GM23338 (cell line): ENCODE results near the gene RBBP8. TPM values are rescaled to one million over a fixed set of nuclear protein-coding genes. Genes with fewer than 3 reads are reported as not detected.

ENCODE experiments used
- ATAC-seq: fragments of 200-7000 bp; cut with Tn5 transposase; 3 replicates; pipeline ENCODE4 v1.9.1; 2020
- DNase-seq: peaks from one replicate; pipeline ENCODE4 v3.0.0-alpha.2; 2015; ENCODE audit warnings: low spot score
- H2AFZ ChIP-seq: fragments of 200-600 bp; sonication (generic); 2 replicates; pipeline ENCODE4 v1.8.0; 2016; ENCODE audit warnings: antibody characterized with exemption, mild to moderate bottlenecking, moderate library complexity
- H3F3A ChIP-seq: fragments of 200-600 bp; sonication (generic); replicated peaks from 2 replicates; pipeline ENCODE4 v1.8.0; 2017; ENCODE audit warnings: antibody characterized with exemption, mixed run types, low read depth
- H3K27ac ChIP-seq: fragments of 200-600 bp; sonication (generic); 2 replicates; pipeline ENCODE4 v1.6.1; 2016; ENCODE audit warnings: low read depth
- H3K27me3 ChIP-seq: fragments of 200-600 bp; sonication (generic); 2 replicates; pipeline ENCODE4 v1.8.0; 2016; ENCODE audit warnings: mild to moderate bottlenecking, mixed run types, moderate library complexity; ENCODE audit not compliant: insufficient read depth
- H3K36me3 ChIP-seq: fragments of 200-600 bp; sonication (generic); 2 replicates; pipeline ENCODE4 v1.8.0; 2016; ENCODE audit warnings: mild to moderate bottlenecking; ENCODE audit not compliant: insufficient read depth
- H3K4me1 ChIP-seq: fragments of 200-600 bp; sonication (generic); 2 replicates; pipeline ENCODE4 v1.8.0; 2016; ENCODE audit warnings: mild to moderate bottlenecking, moderate library complexity; ENCODE audit not compliant: insufficient read depth
- H3K4me2 ChIP-seq: fragments of 200-600 bp; sonication (generic); 2 replicates; pipeline ENCODE4 v1.7.1; 2017; ENCODE audit warnings: mixed run types
- H3K4me3 ChIP-seq: fragments of 200-600 bp; sonication (generic); 2 replicates; pipeline ENCODE4 v1.6.1; 2016; ENCODE audit warnings: mixed run types
- H3K79me2 ChIP-seq: fragments of 200-600 bp; sonication (generic); replicated peaks from 2 replicates; pipeline ENCODE4 v1.8.0; 2017; ENCODE audit warnings: mild to moderate bottlenecking; ENCODE audit not compliant: insufficient read depth
- H3K9me2 ChIP-seq: fragments of 200-600 bp; sonication (generic); 2 replicates; pipeline ENCODE4 v1.8.0; 2017; ENCODE audit not compliant: insufficient read depth
- H4K20me1 ChIP-seq: fragments of 200-600 bp; sonication (generic); replicated peaks from 2 replicates; pipeline ENCODE4 v1.8.0; 2017; ENCODE audit warnings: mild to moderate bottlenecking; ENCODE audit not compliant: insufficient read depth
- H3K27ac Mint-ChIP-seq: 2 replicates; pipeline ENCODE4 v1.8.0; 2020; ENCODE audit warnings: inconsistent platforms, mild to moderate bottlenecking, moderate library complexity, mixed read lengths
- H3K27me3 Mint-ChIP-seq: 3 replicates; pipeline ENCODE4 v1.8.0; 2022; ENCODE audit warnings: low read depth, mild to moderate bottlenecking, moderate library complexity, mixed read lengths, inconsistent platforms; ENCODE audit not compliant: insufficient read depth, poor library complexity
- H3K36me3 Mint-ChIP-seq: 3 replicates; pipeline ENCODE4 v1.8.0; 2021; ENCODE audit warnings: low read depth, mild to moderate bottlenecking, inconsistent platforms, moderate library complexity, mixed read lengths
- H3K4me1 Mint-ChIP-seq: 3 replicates; pipeline ENCODE4 v1.8.0; 2020; ENCODE audit warnings: mild to moderate bottlenecking, inconsistent platforms, mixed read lengths
- H3K4me3 Mint-ChIP-seq: 3 replicates; pipeline ENCODE4 v1.8.0; 2021; ENCODE audit warnings: moderate library complexity, mild to moderate bottlenecking, inconsistent platforms, mixed read lengths
- H3K9me3 Mint-ChIP-seq: 3 replicates; pipeline ENCODE4 v1.8.0; 2020; ENCODE audit warnings: moderate library complexity, mild to moderate bottlenecking, inconsistent platforms, mixed read lengths
- CREB1 ChIP-seq: fragments of 250-450 bp; sonication (Bioruptor Pico); IDR thresholded peaks from 2 replicates; pipeline ENCODE4 v1.5.0; 2020; ENCODE audit warnings: low read depth, mild to moderate bottlenecking, moderate library complexity
- EZH2 ChIP-seq: fragments of 200-600 bp; sonication (generic); IDR thresholded peaks from one replicate; pipeline ENCODE4 v1.8.0; 2017; ENCODE audit warnings: antibody characterized with exemption, mild to moderate bottlenecking, low read depth; ENCODE audit not compliant: unreplicated experiment
- EZH2phosphoT487 ChIP-seq: fragments of 200-600 bp; sonication (generic); IDR thresholded peaks from one replicate; pipeline ENCODE4 v1.8.1; 2018; ENCODE audit warnings: antibody characterized with exemption; ENCODE audit not compliant: unreplicated experiment
- JUNB ChIP-seq: IDR thresholded peaks from one replicate; pipeline ENCODE4 v1.6.1; 2016; ENCODE audit warnings: antibody characterized with exemption; ENCODE audit not compliant: unreplicated experiment
- NANOG ChIP-seq: IDR thresholded peaks from 2 replicates; pipeline ENCODE4 v1.6.1; 2016; ENCODE audit warnings: antibody characterized with exemption, borderline replicate concordance
- POLR2AphosphoS5 ChIP-seq: IDR thresholded peaks from 2 replicates; pipeline ENCODE4 v1.6.1; 2016; ENCODE audit warnings: antibody characterized with exemption, low read depth
- STAT1 ChIP-seq: IDR thresholded peaks from one replicate; pipeline ENCODE4 v1.6.1; 2016; ENCODE audit warnings: antibody characterized with exemption; ENCODE audit not compliant: unreplicated experiment
- ZNF331 ChIP-seq: fragments of 250-450 bp; sonication (Bioruptor Pico); IDR thresholded peaks from 2 replicates; pipeline ENCODE4 v1.5.0; 2020; ENCODE audit warnings: low read depth, mild to moderate bottlenecking, moderate library complexity
- polyA plus RNA-seq: library from polyadenylated mRNA; unstranded; fragments of >200 nt; fragmentation: Nextera tagmentation; extraction: Ambion mirVana; gene quantifications from 2 replicates; pipeline ENCODE4 v1.2.1, GENCODE V29; 2016
- total RNA-seq: library from RNA; depleted of rRNA; stranded (reverse); fragments of >200 nt; shearing (Covaris generic); gene quantifications from 2 replicates; pipeline ENCODE4 v1.2.3, GENCODE V29; 2014
- TF ChIP-seq, protein P1 (sequence below): IDR thresholded peaks from 2 replicates; pipeline ENCODE4 v1.6.1; 2016; ENCODE audit warnings: antibody characterized with exemption
- TF ChIP-seq, protein P2 (sequence below), 2 experiments: fragments of 200-600 bp in 1 of 2; sonication (generic) in 1 of 2; conservative IDR thresholded peaks; 2 replicates each; pipeline versions ENCODE4 v1.5.1 to v1.6.1; 2016 to 2017; ENCODE audit warnings: antibody characterized with exemption in 2 of 2, low read depth in 2 of 2, mild to moderate bottlenecking in 2 of 2, moderate library complexity in 1 of 2
- TF ChIP-seq, protein P3 (sequence below): fragments of 250-450 bp; sonication (Bioruptor Pico); IDR thresholded peaks from 2 replicates; pipeline ENCODE4 v1.5.0; 2020; ENCODE audit warnings: mild to moderate bottlenecking, moderate library complexity

RBBP8 gene
- total and polyA plus RNA-seq, 2 experiments from 2014 or later = 53.3 to 55.6 TPM

DNA sequence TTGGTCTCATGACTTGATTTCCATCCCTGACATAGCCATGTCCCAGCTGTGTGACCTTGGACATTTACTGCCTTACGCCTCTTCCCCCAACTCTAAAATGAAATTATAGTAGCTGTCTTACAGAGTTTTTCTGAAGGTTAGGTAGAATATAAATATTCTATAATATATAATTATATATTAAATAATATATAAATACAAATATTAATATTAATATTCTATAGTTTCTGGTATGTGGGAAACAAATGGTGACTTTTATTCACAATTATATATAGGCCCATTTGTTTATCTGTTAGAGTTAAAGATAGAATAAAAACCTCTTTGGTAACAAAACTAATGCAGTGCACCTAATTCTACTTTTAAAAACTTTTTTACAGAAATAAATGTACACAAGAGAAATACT is 1.7 kb downstream of the RBBP8 start:
- H2AFZ ChIP-seq = no peak overlapping the region
- peaks cover 21% of the 10 kb centered on the region for H3K4me1 Mint-ChIP-seq
- H3K4me3 ChIP-seq = peak overlapping the region; percentile 87
- no peak for ATAC-seq
- peak overlapping the region; percentile 82 for H3K4me2 ChIP-seq
- peaks cover 1% of the 10 kb centered on the region for H3K27me3 Mint-ChIP-seq
- H3K79me2 ChIP-seq = peaks cover 47% of the 10 kb centered on the region
- no peaks in the 10 kb centered on the region for H4K20me1 ChIP-seq
- H3K27ac ChIP-seq = no peak overlapping the region
- no peaks in the 10 kb centered on the region; the same call in 1 of the 2 replicates for H3K27me3 ChIP-seq
- H3K36me3 ChIP-seq = peaks cover 18% of the 10 kb centered on the region; the same call in 1 of the 2 replicates
- H3F3A ChIP-seq = peaks cover 3% of the 10 kb centered on the region; the same call in 1 of the 2 replicates
- H3K36me3 Mint-ChIP-seq = peaks cover 38% of the 10 kb centered on the region
- no peaks in the 10 kb centered on the region for H3K9me2 ChIP-seq
- no peak for DNase-seq
- peak overlapping the region; percentile 86 for H3K4me3 Mint-ChIP-seq
- H3K4me1 ChIP-seq = peaks cover 20% of the 10 kb centered on the region
- H3K9me3 Mint-ChIP-seq = no peaks in the 10 kb centered on the region
- no peak overlapping the region for H3K27ac Mint-ChIP-seq
- TF ChIP-seq ZNF331 (CRISPR knock-in tag) (no peak), EZH2phosphoT487 (no peak), JUNB (no peak), POLR2AphosphoS5 (no peak), CREB1 (CRISPR knock-in tag) (no peak), EZH2 (no peak)
- TF ChIP-seq, protein P1, sequence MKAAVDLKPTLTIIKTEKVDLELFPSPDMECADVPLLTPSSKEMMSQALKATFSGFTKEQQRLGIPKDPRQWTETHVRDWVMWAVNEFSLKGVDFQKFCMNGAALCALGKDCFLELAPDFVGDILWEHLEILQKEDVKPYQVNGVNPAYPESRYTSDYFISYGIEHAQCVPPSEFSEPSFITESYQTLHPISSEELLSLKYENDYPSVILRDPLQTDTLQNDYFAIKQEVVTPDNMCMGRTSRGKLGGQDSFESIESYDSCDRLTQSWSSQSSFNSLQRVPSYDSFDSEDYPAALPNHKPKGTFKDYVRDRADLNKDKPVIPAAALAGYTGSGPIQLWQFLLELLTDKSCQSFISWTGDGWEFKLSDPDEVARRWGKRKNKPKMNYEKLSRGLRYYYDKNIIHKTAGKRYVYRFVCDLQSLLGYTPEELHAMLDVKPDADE = no peak
- TF ChIP-seq, protein P2, sequence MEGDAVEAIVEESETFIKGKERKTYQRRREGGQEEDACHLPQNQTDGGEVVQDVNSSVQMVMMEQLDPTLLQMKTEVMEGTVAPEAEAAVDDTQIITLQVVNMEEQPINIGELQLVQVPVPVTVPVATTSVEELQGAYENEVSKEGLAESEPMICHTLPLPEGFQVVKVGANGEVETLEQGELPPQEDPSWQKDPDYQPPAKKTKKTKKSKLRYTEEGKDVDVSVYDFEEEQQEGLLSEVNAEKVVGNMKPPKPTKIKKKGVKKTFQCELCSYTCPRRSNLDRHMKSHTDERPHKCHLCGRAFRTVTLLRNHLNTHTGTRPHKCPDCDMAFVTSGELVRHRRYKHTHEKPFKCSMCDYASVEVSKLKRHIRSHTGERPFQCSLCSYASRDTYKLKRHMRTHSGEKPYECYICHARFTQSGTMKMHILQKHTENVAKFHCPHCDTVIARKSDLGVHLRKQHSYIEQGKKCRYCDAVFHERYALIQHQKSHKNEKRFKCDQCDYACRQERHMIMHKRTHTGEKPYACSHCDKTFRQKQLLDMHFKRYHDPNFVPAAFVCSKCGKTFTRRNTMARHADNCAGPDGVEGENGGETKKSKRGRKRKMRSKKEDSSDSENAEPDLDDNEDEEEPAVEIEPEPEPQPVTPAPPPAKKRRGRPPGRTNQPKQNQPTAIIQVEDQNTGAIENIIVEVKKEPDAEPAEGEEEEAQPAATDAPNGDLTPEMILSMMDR (conservative IDR thresholded peaks at IDR 0.05; ENCODE audit: low read depth in 2 of 2) = no peak

DNA sequence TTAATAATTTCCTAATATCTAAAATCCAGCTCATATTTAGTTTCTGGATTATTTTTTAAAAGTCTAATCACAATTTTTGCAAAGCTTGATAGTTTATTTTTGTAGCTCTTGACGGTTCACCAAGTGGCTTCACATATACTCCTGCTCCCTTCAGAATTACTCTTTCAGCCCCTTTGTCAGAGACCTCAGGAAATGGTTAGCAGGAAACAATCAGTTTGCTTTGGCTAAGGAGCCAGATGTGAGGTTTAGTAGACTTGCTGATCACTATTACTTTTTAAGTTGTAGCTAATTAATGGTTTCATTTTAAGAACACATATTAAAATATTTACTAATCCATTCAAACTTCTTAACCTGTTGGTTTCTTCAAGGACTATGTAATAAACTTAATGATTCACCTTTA is 2.3 kb downstream of the RBBP8 start:
- Histone ChIP-seq H3F3A (peaks cover 3% of the 10 kb centered on the region; the same call in 1 of the 2 replicates), H3K4me1 (peaks cover 20% of the 10 kb centered on the region), H2AFZ (no peak overlapping the region), H4K20me1 (no peaks in the 10 kb centered on the region), H3K9me2 (no peaks in the 10 kb centered on the region), H3K36me3 (peaks cover 18% of the 10 kb centered on the region; the same call in 1 of the 2 replicates), H3K4me3 (peak overlapping the region; percentile 32), H3K79me2 (peaks cover 50% of the 10 kb centered on the region), H3K27ac (no peak overlapping the region), H3K4me2 (peak overlapping the region; percentile 24; the same call in 1 of the 2 replicates), H3K27me3 (no peaks in the 10 kb centered on the region; the same call in 1 of the 2 replicates)
- peaks cover 41% of the 10 kb centered on the region for H3K36me3 Mint-ChIP-seq
- H3K4me3 Mint-ChIP-seq = peak overlapping the region; percentile 60
- DNase-seq (peak; percentile 32), ATAC-seq (no peak)
- no peaks in the 10 kb centered on the region for H3K9me3 Mint-ChIP-seq
- H3K27me3 Mint-ChIP-seq = peaks cover 1% of the 10 kb centered on the region
- peaks cover 20% of the 10 kb centered on the region for H3K4me1 Mint-ChIP-seq
- H3K27ac Mint-ChIP-seq = no peak overlapping the region
- TF ChIP-seq NANOG (no peak), ZNF331 (CRISPR knock-in tag) (no peak), JUNB (no peak), STAT1 (no peak), EZH2 (no peak), POLR2AphosphoS5 (no peak)
- TF ChIP-seq, protein P1 = no peak
- TF ChIP-seq, protein P3, sequence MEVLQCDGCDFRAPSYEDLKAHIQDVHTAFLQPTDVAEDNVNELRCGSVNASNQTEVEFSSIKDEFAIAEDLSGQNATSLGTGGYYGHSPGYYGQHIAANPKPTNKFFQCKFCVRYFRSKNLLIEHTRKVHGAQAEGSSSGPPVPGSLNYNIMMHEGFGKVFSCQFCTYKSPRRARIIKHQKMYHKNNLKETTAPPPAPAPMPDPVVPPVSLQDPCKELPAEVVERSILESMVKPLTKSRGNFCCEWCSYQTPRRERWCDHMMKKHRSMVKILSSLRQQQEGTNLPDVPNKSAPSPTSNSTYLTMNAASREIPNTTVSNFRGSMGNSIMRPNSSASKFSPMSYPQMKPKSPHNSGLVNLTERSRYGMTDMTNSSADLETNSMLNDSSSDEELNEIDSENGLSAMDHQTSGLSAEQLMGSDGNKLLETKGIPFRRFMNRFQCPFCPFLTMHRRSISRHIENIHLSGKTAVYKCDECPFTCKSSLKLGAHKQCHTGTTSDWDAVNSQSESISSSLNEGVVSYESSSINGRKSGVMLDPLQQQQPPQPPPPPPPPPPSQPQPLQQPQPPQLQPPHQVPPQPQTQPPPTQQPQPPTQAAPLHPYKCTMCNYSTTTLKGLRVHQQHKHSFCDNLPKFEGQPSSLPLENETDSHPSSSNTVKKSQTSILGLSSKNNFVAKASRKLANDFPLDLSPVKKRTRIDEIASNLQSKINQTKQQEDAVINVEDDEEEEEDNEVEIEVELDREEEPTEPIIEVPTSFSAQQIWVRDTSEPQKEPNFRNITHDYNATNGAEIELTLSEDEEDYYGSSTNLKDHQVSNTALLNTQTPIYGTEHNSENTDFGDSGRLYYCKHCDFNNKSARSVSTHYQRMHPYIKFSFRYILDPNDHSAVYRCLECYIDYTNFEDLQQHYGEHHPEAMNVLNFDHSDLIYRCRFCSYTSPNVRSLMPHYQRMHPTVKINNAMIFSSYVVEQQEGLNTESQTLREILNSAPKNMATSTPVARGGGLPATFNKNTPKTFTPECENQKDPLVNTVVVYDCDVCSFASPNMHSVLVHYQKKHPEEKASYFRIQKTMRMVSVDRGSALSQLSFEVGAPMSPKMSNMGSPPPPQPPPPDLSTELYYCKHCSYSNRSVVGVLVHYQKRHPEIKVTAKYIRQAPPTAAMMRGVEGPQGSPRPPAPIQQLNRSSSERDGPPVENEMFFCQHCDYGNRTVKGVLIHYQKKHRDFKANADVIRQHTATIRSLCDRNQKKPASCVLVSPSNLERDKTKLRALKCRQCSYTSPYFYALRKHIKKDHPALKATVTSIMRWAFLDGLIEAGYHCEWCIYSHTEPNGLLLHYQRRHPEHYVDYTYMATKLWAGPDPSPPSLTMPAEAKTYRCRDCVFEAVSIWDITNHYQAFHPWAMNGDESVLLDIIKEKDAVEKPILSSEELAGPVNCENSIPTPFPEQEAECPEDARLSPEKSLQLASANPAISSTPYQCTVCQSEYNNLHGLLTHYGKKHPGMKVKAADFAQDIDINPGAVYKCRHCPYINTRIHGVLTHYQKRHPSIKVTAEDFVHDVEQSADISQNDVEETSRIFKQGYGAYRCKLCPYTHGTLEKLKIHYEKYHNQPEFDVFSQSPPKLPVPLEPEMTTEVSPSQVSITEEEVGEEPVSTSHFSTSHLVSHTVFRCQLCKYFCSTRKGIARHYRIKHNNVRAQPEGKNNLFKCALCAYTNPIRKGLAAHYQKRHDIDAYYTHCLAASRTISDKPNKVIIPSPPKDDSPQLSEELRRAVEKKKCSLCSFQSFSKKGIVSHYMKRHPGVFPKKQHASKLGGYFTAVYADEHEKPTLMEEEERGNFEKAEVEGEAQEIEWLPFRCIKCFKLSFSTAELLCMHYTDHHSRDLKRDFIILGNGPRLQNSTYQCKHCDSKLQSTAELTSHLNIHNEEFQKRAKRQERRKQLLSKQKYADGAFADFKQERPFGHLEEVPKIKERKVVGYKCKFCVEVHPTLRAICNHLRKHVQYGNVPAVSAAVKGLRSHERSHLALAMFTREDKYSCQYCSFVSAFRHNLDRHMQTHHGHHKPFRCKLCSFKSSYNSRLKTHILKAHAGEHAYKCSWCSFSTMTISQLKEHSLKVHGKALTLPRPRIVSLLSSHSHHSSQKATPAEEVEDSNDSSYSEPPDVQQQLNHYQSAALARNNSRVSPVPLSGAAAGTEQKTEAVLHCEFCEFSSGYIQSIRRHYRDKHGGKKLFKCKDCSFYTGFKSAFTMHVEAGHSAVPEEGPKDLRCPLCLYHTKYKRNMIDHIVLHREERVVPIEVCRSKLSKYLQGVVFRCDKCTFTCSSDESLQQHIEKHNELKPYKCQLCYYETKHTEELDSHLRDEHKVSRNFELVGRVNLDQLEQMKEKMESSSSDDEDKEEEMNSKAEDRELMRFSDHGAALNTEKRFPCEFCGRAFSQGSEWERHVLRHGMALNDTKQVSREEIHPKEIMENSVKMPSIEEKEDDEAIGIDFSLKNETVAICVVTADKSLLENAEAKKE (CRISPR knock-in tag) = no peak
